ENCODE data around the gene MTMR4.
A peak's percentile ranks its signal among the peaks of the same experiment; 100 is the strongest.

Gene MTMR4

GRCh38 chr17:58532555-58532951 is 18.1 kb upstream of the MTMR4 start:
- TF ChIP-seq CTCF (IDR thresholded peaks at IDR 0.05; ENCODE audit: low read length, missing control alignments) = no peak
- H3K4me3 ChIP-seq (replicated peaks; ENCODE audit: low read depth, low read length) = peak overlapping the region; percentile 56
- no peak for DNase-seq (ENCODE audit: low read depth)

GRCh38 chr17:58531661-58532554 is 17.5 kb upstream of the MTMR4 start:
- H3K4me3 ChIP-seq (replicated peaks; ENCODE audit: low read depth, low read length) = peak overlapping the region; percentile 56
- no peak for TF ChIP-seq CTCF (IDR thresholded peaks at IDR 0.05; ENCODE audit: low read length, missing control alignments)
- DNase-seq (ENCODE audit: low read depth) = peak; percentile 39

GRCh38 chr17:58531122-58531521 is 16.7 kb upstream of the MTMR4 start:
- DNase-seq (ENCODE audit: low read depth) = no peak
- peak overlapping the region; percentile 56 for H3K4me3 ChIP-seq (replicated peaks; ENCODE audit: low read depth, low read length)
- TF ChIP-seq CTCF (IDR thresholded peaks at IDR 0.05; ENCODE audit: low read length, missing control alignments) = no peak

- no peak for TF ChIP-seq CTCF (IDR thresholded peaks at IDR 0.05; ENCODE audit: low read length, missing control alignments)
- H3K4me3 ChIP-seq (replicated peaks; ENCODE audit: low read depth, low read length) = no peak overlapping the region
- no peak for DNase-seq (ENCODE audit: low read depth)
Measured at GRCh38 chr17:58530655-58531054, 16.2 kb upstream of the MTMR4 start.

GRCh38 chr17:58529275-58529674 is 14.8 kb upstream of the MTMR4 start:
- no peak overlapping the region for H3K4me3 ChIP-seq (replicated peaks; ENCODE audit: low read depth, low read length)
- peak; percentile 27 for DNase-seq (ENCODE audit: low read depth)
- no peak for TF ChIP-seq CTCF (IDR thresholded peaks at IDR 0.05; ENCODE audit: low read length, missing control alignments)

GRCh38 chr17:58528443-58528842 is 14.0 kb upstream of the MTMR4 start:
- H3K4me3 ChIP-seq (replicated peaks; ENCODE audit: low read depth, low read length) = no peak overlapping the region
- no peak for TF ChIP-seq CTCF (IDR thresholded peaks at IDR 0.05; ENCODE audit: low read length, missing control alignments)
- DNase-seq (ENCODE audit: low read depth) = no peak

GRCh38 chr17:58527949-58528348 is 13.5 kb upstream of the MTMR4 start:
- DNase-seq (ENCODE audit: low read depth) = peak; percentile 78
- TF ChIP-seq CTCF (IDR thresholded peaks at IDR 0.05; ENCODE audit: low read length, missing control alignments) = no peak
- H3K4me3 ChIP-seq (replicated peaks; ENCODE audit: low read depth, low read length) = no peak overlapping the region
